Peyer's patch (tissue), 4 donors: ENCODE data around the gene AKAP6. TPM values are rescaled to one million over a fixed set of nuclear protein-coding genes. Genes with fewer than 3 reads are reported as not detected.

Experiments
- DNase-seq, 3 donors: peaks; one replicate each; pipeline ENCODE4 v3.0.0-alpha.2; 2017 to 2019
- H3K27ac ChIP-seq, 4 donors: fragments of 200-600 bp; sonication (generic); one replicate each; pipeline ENCODE4 v1.5.1; 2016 to 2019
- H3K27me3 ChIP-seq, 2 donors: fragments of 200-600 bp; sonication (generic); one replicate each; pipeline ENCODE4 v1.5.1; 2019
- H3K36me3 ChIP-seq, 3 donors: fragments of 200-600 bp; sonication (generic); one replicate each; pipeline ENCODE4 v1.5.1; 2016 to 2019
- H3K4me1 ChIP-seq, 4 donors: fragments of 200-600 bp; sonication (generic); one replicate each; pipeline ENCODE4 v1.5.1; 2016 to 2019
- H3K4me3 ChIP-seq, 4 donors: fragments of 200-600 bp; sonication (generic); 1 replicate in 3 of 4; 2 replicates in 1 of 4; pipeline ENCODE4 v1.5.1; 2016 to 2019; ENCODE audit warnings: mild to moderate bottlenecking in 1 of 4
- H3K9me3 ChIP-seq, 4 donors: fragments of 200-600 bp; sonication (generic); one replicate each; pipeline ENCODE4 v1.5.1; 2016 to 2019; ENCODE audit warnings: mild to moderate bottlenecking in 1 of 4
- CTCF ChIP-seq, 6 experiments: fragments of 450-650 bp in 4 of 6; fragments of 200-600 bp in 2 of 6; sonication (generic) in 1 of 6; IDR thresholded peaks; one replicate each; pipeline ENCODE4 v1.5.1; 2017 to 2019; ENCODE audit warnings: antibody characterized with exemption in 6 of 6, mild to moderate bottlenecking in 3 of 6, moderate library complexity in 1 of 6
- POLR2A ChIP-seq, 2 donors: fragments of 450-650 bp; IDR thresholded peaks; one replicate each; pipeline ENCODE4 v1.5.1; 2017; ENCODE audit warnings: antibody characterized with exemption in 2 of 2, mild to moderate bottlenecking in 2 of 2, moderate library complexity in 2 of 2
- total RNA-seq, 4 donors: library from RNA; depleted of rRNA; stranded (reverse); fragments of >200 nt; gene quantifications; one replicate each; pipeline ENCODE4 v1.1.0, GENCODE V29; 2016

The AKAP6 gene
- total RNA-seq, 4 donors from 2014 or later: 7.6 to 21.5 (median 12.2) TPM

- Histone ChIP-seq H3K36me3 (no peaks in the 10 kb centered on the region), H3K27me3 (no peaks in the 10 kb centered on the region), H3K4me1 (peaks cover 0 to 9% (median 0%) of the 10 kb centered on the region in 4 donors), H3K4me3 (no peak overlapping the region), H3K9me3 (no peaks in the 10 kb centered on the region), H3K27ac (no peak overlapping the region)
- TF ChIP-seq CTCF (IDR thresholded peaks at IDR 0.05): no peak
- TF ChIP-seq POLR2A (IDR thresholded peaks at IDR 0.05): no peak
- no peak for DNase-seq
Observed at GRCh38 chr14:32435411-32435810, 106.3 kb downstream of the AKAP6 start.

DNA sequence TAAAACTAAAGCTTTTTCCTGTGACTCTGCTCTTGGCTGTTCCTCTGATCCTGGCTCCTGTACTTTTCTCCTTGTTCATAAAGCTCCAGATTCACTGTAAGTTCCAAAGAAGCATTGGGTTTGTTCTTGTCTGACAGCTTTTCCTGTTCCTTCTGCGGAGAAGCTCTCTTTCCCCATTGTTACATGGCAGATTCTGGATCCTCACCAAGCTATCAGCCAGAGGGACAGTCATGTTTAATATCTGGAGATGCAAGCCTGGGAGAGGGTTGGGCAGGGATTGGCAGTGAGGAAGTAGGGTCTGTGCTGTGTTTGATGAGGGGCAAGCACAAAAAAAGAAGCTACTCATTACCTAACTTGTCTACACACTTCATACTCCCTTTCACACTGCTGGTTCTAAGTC, 107.9 kb downstream of the AKAP6 start:
- H3K9me3 ChIP-seq: no peaks in the 10 kb centered on the region
- no peaks in the 10 kb centered on the region for H3K36me3 ChIP-seq
- H3K4me3 ChIP-seq: no peak overlapping the region
- H3K27me3 ChIP-seq: no peaks in the 10 kb centered on the region
- H3K4me1 ChIP-seq: peaks cover 0 to 9% (median 0%) of the 10 kb centered on the region in 4 donors
- DNase-seq: no peak
- peak overlapping the region in 1 of 4 donors; percentile 15 for H3K27ac ChIP-seq
- no peak for TF ChIP-seq POLR2A (IDR thresholded peaks at IDR 0.05)
- no peak for TF ChIP-seq CTCF (IDR thresholded peaks at IDR 0.05)

GRCh38 chr14:32438517-32438916, 109.4 kb downstream of the AKAP6 start:
- Histone ChIP-seq H3K27me3 (no peaks in the 10 kb centered on the region), H3K4me3 (no peak overlapping the region), H3K27ac (peak overlapping the region in 1 of 4 donors; percentile 51), H3K36me3 (no peaks in the 10 kb centered on the region), H3K9me3 (no peaks in the 10 kb centered on the region), H3K4me1 (peaks cover 0 to 7% (median 0%) of the 10 kb centered on the region in 4 donors)
- DNase-seq: no peak
- TF ChIP-seq POLR2A (IDR thresholded peaks at IDR 0.05) (no peak), CTCF (IDR thresholded peaks at IDR 0.05) (no peak)

DNA sequence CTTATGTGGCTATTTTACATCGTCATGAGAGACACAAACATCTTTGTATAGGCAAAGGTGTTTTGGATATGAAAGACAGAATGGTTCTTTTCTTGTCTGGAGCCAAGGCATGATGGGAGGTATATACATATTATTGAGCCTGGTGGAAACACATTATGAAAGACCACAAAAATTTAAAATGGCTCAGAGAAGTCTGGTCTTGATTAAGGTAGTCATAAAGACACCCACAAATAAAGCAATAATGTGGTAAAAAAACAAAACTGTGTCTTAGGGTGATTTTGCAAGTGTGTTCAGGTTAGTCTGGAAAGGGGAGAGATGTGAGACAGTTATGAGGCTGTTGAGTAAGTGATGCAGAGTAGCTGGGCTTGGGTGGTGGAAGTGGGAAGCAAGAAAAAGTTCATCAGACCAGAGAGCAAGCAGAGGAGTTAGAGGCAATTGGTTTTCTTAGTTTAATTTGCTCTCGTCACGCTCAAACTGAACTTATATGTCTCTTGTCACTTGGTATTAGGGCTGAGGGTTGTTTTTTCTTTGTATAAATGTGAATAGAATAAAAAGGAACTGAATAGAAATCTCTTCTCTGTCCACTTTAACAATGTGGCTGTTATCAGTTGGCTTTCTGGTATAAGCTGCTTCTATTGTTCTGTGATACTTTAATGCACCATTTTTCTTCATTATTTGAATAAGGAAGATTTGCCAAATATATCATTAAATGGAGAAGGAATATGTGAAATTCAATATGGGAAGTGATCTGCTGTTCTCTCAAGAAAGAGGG, 115.0 kb downstream of the AKAP6 start:
- Histone ChIP-seq H3K27ac (no peak overlapping the region), H3K4me1 (no peaks in the 10 kb centered on the region), H3K4me3 (no peak overlapping the region), H3K27me3 (no peaks in the 10 kb centered on the region), H3K9me3 (no peaks in the 10 kb centered on the region), H3K36me3 (no peaks in the 10 kb centered on the region)
- DNase-seq: no peak
- no peak for TF ChIP-seq POLR2A (IDR thresholded peaks at IDR 0.05)
- no peak for TF ChIP-seq CTCF (IDR thresholded peaks at IDR 0.05)

DNA sequence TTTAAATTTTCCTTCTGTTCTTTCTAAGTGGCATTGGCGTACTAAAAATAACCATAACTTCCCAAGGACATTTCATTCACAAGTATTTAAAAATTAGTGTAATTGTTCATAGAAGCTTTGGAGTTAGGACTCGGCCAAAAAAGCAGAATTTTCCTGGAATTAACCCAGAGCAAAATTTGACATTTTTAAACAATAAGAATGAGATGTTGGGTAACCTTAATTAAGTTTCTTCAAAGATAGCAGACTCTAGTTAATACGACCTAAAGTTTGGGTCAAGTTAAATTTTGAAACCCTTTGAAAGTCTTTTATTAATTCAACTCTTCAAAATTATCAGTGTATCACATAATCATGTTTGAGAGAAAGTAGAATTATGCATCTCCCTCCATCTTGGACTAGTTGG, 118.3 kb downstream of the AKAP6 start:
- no peak overlapping the region for H3K4me3 ChIP-seq
- no peak overlapping the region for H3K27ac ChIP-seq
- TF ChIP-seq POLR2A (IDR thresholded peaks at IDR 0.05): no peak
- TF ChIP-seq CTCF (IDR thresholded peaks at IDR 0.05): no peak
- H3K27me3 ChIP-seq: no peaks in the 10 kb centered on the region
- H3K36me3 ChIP-seq: no peaks in the 10 kb centered on the region
- DNase-seq: no peak
- no peaks in the 10 kb centered on the region for H3K9me3 ChIP-seq
- H3K4me1 ChIP-seq: no peaks in the 10 kb centered on the region
